ENCODE results near the gene FBXW2. TPM values are rescaled to one million over a fixed set of nuclear protein-coding genes. Genes with fewer than 3 reads are reported as not detected.

FBXW2 gene
- total and polyA plus RNA-seq, 2 donors (not counting 1 experiment from before 2014, with no cell fraction given): 14.9 to 70.6 TPM

DNA sequence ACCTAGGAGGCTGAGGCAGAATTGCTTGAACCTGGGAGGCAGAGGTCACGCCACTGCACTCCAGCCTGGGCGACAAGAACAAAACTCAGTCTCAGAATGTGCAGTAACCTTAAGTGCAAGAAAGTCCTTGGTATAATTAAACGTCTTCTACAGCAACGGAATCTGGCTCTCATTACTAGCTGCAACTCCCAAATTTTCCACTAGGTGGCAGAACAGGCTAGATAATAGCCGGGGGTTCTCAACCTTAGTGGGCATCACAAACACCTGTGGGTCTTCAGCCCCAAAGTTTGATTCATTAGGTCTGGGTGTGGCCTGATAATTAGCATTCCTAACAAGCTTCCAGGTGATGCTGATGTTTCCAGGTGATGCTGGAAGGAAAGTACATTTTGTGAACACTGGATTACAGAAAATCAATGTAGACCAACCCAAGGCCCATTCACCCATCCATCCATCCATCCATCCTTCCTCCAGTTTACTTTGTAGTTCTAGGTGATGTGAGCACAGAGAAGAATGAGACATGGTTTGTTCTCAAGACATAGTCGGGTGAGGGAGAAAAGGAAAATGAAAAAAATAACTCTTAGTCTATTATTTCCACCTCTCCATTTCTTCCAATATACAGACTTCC lies 37.3 kb downstream of the FBXW2 start:
- peak overlapping the region; percentile 21 for H3K27ac Mint-ChIP-seq
- no peaks in the 10 kb centered on the region for H3K27me3 Mint-ChIP-seq
- 13% methylated on average over 3 of the region's 6 CpGs for WGBS (ENCODE audit: insufficient coverage)
- ATAC-seq (ENCODE audit: low read depth) (peak; percentile 82), DNase-seq (peak; percentile 80)
- Histone ChIP-seq H4K20me1 (ENCODE audit: control insufficient read depth, insufficient read depth, low read length, poor library complexity, severe bottlenecking) (no peaks in the 10 kb centered on the region), H3K79me2 (ENCODE audit: control insufficient read depth, insufficient read depth, low read length) (no peaks in the 10 kb centered on the region), H3K4me2 (replicated peaks; ENCODE audit: low read depth, low read length, poor library complexity, severe bottlenecking) (no peak overlapping the region), H3K4me3 (ENCODE audit: control extremely low read depth in 1 of 5, extremely low read depth in 1 of 5, insufficient read depth in 1 of 5, low read depth in 2 of 5, low read length in 4 of 5) (no peak overlapping the region), H3K9me3 (ENCODE audit: control extremely low read depth in 1 of 3, control insufficient read depth in 2 of 3, insufficient read depth in 1 of 3, low read length in 2 of 3) (no peaks in the 10 kb centered on the region), H3K27me3 (replicated peaks in 1 of 4; ENCODE audit: control extremely low read depth in 1 of 4, control insufficient read depth in 3 of 4, insufficient read depth in 4 of 4, low read length in 3 of 4) (no peaks in the 10 kb centered on the region), H2AFZ (ENCODE audit: insufficient read depth, low read depth, low read length, poor library complexity, severe bottlenecking) (no peak overlapping the region), H3K4me1 (ENCODE audit: control insufficient read depth in 2 of 2, insufficient read depth in 2 of 2, low read length in 2 of 2) (peaks cover 5 to 13% of the 10 kb centered on the region in 2 donors), H3K36me3 (replicated peaks in 1 of 2; ENCODE audit: control extremely low read depth in 1 of 2, control insufficient read depth in 1 of 2, extremely low read depth in 1 of 2, insufficient read depth in 2 of 2, low read length in 1 of 2) (peaks cover 0 to 9% of the 10 kb centered on the region in 2 experiments), H3K27ac (ENCODE audit: low read length in 2 of 2) (peak overlapping the region in 1 of 2 donors; percentile 68), H3K9ac (ENCODE audit: low read length) (no peak overlapping the region)
- CTCF ChIA-PET: interaction anchor here (0.6 to 7.7 kb wide), 40 partner anchors 8 to 790 kb away, joined by 3 to 173 read pairs (median 4); partner anchors contain the start of genes FBXW2 and PSMD5
- intact Hi-C loops (cut with micrococcal nuclease): loop anchor here (1.0 to 5.0 kb wide), 4 partner anchors 139 to 791 kb away; no protein-coding TSS in a partner anchor
- peaks cover 26% of the 10 kb centered on the region for H3K4me1 Mint-ChIP-seq
- no peak for TF ChIP-seq EZH2 (IDR thresholded peaks at IDR 0.05; ENCODE audit: borderline replicate concordance, insufficient read depth, low read depth, low read length, poor library complexity, severe bottlenecking)
- TF ChIP-seq, protein P1, sequence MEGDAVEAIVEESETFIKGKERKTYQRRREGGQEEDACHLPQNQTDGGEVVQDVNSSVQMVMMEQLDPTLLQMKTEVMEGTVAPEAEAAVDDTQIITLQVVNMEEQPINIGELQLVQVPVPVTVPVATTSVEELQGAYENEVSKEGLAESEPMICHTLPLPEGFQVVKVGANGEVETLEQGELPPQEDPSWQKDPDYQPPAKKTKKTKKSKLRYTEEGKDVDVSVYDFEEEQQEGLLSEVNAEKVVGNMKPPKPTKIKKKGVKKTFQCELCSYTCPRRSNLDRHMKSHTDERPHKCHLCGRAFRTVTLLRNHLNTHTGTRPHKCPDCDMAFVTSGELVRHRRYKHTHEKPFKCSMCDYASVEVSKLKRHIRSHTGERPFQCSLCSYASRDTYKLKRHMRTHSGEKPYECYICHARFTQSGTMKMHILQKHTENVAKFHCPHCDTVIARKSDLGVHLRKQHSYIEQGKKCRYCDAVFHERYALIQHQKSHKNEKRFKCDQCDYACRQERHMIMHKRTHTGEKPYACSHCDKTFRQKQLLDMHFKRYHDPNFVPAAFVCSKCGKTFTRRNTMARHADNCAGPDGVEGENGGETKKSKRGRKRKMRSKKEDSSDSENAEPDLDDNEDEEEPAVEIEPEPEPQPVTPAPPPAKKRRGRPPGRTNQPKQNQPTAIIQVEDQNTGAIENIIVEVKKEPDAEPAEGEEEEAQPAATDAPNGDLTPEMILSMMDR (IDR thresholded peaks at IDR 0.05): peak; percentile 94
- no peaks in the 10 kb centered on the region for H3K9me3 Mint-ChIP-seq (ENCODE audit: insufficient read depth)
- no peak overlapping the region for H3K4me3 Mint-ChIP-seq
- POLR2A ChIA-PET: interaction anchor here (1.0 kb wide), 1 partner anchor 38 kb away, joined by 3 read pairs; no protein-coding TSS in a partner anchor

DNA sequence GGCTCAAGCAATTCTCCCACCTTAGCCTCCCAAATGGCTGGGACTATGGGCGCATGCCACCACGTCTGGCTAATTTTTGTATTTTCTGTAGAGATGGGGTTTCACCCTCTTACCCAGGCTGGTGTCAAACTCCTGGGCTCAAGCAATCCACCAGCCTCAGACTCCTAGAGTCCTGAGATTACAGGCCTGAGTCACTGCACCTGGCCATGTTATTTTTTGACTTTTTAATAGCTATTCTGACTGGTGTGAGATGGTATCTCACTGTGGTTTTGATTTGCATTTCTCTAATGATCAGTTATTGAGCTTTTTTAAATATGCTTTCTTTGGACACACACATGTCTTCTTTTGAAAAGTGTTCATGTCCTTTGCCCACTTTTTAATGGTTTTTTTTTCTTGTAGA lies 38.2 kb downstream of the FBXW2 start:
- Mint-ChIP-seq H3K9me3 (ENCODE audit: insufficient read depth) (no peaks in the 10 kb centered on the region), H3K4me1 (peaks cover 26% of the 10 kb centered on the region), H3K27ac (no peak overlapping the region), H3K27me3 (no peaks in the 10 kb centered on the region), H3K4me3 (no peak overlapping the region)
- Histone ChIP-seq H3K9me3 (ENCODE audit: control extremely low read depth in 1 of 3, control insufficient read depth in 2 of 3, insufficient read depth in 1 of 3, low read length in 2 of 3) (no peaks in the 10 kb centered on the region), H3K27ac (ENCODE audit: low read length in 2 of 2) (no peak overlapping the region), H3K4me2 (replicated peaks; ENCODE audit: low read depth, low read length, poor library complexity, severe bottlenecking) (no peak overlapping the region), H3K9ac (ENCODE audit: low read length) (no peak overlapping the region), H4K20me1 (ENCODE audit: control insufficient read depth, insufficient read depth, low read length, poor library complexity, severe bottlenecking) (no peaks in the 10 kb centered on the region), H2AFZ (ENCODE audit: insufficient read depth, low read depth, low read length, poor library complexity, severe bottlenecking) (no peak overlapping the region), H3K36me3 (replicated peaks in 1 of 2; ENCODE audit: control extremely low read depth in 1 of 2, control insufficient read depth in 1 of 2, extremely low read depth in 1 of 2, insufficient read depth in 2 of 2, low read length in 1 of 2) (peaks cover 0 to 4% of the 10 kb centered on the region in 2 experiments), H3K4me1 (ENCODE audit: control insufficient read depth in 2 of 2, insufficient read depth in 2 of 2, low read length in 2 of 2) (peaks cover 5 to 13% of the 10 kb centered on the region in 2 donors), H3K4me3 (ENCODE audit: control extremely low read depth in 1 of 5, extremely low read depth in 1 of 5, insufficient read depth in 1 of 5, low read depth in 2 of 5, low read length in 4 of 5) (no peak overlapping the region), H3K79me2 (ENCODE audit: control insufficient read depth, insufficient read depth, low read length) (no peaks in the 10 kb centered on the region), H3K27me3 (replicated peaks in 1 of 4; ENCODE audit: control extremely low read depth in 1 of 4, control insufficient read depth in 3 of 4, insufficient read depth in 4 of 4, low read length in 3 of 4) (no peaks in the 10 kb centered on the region)
- WGBS (ENCODE audit: insufficient coverage): no CpG with 5 or more reads among the region's 2 CpGs
- CTCF ChIA-PET: interaction anchor here (0.6 to 7.7 kb wide), 30 partner anchors 9 to 1416 kb away, joined by 3 to 173 read pairs (median 5); partner anchors contain the start of gene FBXW2
- DNase-seq: no peak
- POLR2A ChIA-PET: no interaction called here
- intact Hi-C loops (cut with micrococcal nuclease): loop anchor here (5.0 kb wide), 2 partner anchors 138 to 792 kb away; no protein-coding TSS in a partner anchor
- TF ChIP-seq EZH2 (IDR thresholded peaks at IDR 0.05; ENCODE audit: borderline replicate concordance, insufficient read depth, low read depth, low read length, poor library complexity, severe bottlenecking): no peak
- TF ChIP-seq, protein P1 (IDR thresholded peaks at IDR 0.05): no peak
- no peak for ATAC-seq (ENCODE audit: low read depth)
